Fibroblast of pulmonary artery (primary cell): Measurements from ENCODE around the gene BCAR3.
A peak's percentile ranks its signal among the peaks of the same experiment; 100 is the strongest.

Experiments
- DNase-seq: peaks from one replicate; pipeline ENCODE4 v3.0.0-alpha.2; 2010; ENCODE audit warnings: low read depth
- H3K4me3 ChIP-seq: replicated peaks from 2 replicates; pipeline ENCODE4 v1.5.1; 2011; ENCODE audit warnings: low read depth, mild to moderate bottlenecking, control low read depth, low read length, moderate library complexity
- CTCF ChIP-seq: IDR thresholded peaks from 2 replicates; pipeline ENCODE4 v1.5.1; 2011; ENCODE audit warnings: mild to moderate bottlenecking, control low read depth, low read length, inconsistent platforms; ENCODE audit errors: missing control alignments

BCAR3 gene

GRCh38 chr1:93616996-93617669 is 64.5 kb downstream of the BCAR3 start:
- peak; percentile 58 for DNase-seq
- no peak for TF ChIP-seq CTCF
- no peak overlapping the region for H3K4me3 ChIP-seq

- DNase-seq, result no peak
- TF ChIP-seq CTCF, result no peak
- no peak overlapping the region for H3K4me3 ChIP-seq
Measured at GRCh38 chr1:93616221-93616995, 65.2 kb downstream of the BCAR3 start.

- TF ChIP-seq CTCF, result no peak
- peak; percentile 65 for DNase-seq
- H3K4me3 ChIP-seq, result no peak overlapping the region
Measured at GRCh38 chr1:93615582-93616150, 66.0 kb downstream of the BCAR3 start.

GRCh38 chr1:93614986-93615581 is 66.6 kb downstream of the BCAR3 start:
- DNase-seq, result peak; percentile 71
- H3K4me3 ChIP-seq, result no peak overlapping the region
- no peak for TF ChIP-seq CTCF

GRCh38 chr1:93614541-93614940 is 67.1 kb downstream of the BCAR3 start:
- TF ChIP-seq CTCF, result no peak
- no peak for DNase-seq
- H3K4me3 ChIP-seq, result no peak overlapping the region

GRCh38 chr1:93613898-93614297 is 67.7 kb downstream of the BCAR3 start:
- peak overlapping the region; percentile 37 for H3K4me3 ChIP-seq
- DNase-seq, result peak; percentile 78
- TF ChIP-seq CTCF, result no peak
